ENCODE data around the gene AVPR2.

- no peak for TF ChIP-seq GATA2 (IDR thresholded peaks at IDR 0.05; ENCODE audit: low read depth, low read length)
- TF ChIP-seq GATA3 (IDR thresholded peaks at IDR 0.05; ENCODE audit: low read depth, low read length) = no peak
Measured at GRCh38 chrX:153869473-153870287, 34.8 kb upstream of the AVPR2 start.
